Activated T-helper 1 cell treated with Interleukin-2 at 50 U/mL for 16 hours (primary cell): Measurements from ENCODE around the gene SCGB3A2.

ENCODE experiments used
- DNase-seq: peaks from one replicate; pipeline ENCODE4 v3.0.0-alpha.2; 2020; ENCODE audit warnings: low read depth

Gene SCGB3A2

DNA sequence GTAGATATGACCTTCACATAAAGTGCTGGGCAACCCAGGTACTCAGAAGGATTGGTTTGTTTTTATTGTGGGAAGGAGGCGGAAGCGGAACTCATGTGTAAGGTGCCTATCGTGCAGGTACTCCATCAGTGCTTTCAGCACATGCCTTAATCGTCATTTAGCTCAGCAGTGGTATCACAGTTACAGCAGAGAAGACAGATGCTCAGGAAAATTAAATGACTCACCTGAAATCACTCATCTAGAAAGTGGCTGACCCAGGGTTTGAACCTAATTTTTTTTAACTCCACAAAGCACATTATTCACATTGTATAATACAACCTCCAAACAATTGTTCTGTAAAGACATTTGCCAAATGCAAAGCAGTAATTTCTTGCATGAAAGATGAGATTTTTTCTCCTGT is 25.6 kb downstream of the SCGB3A2 start:
- no peak for DNase-seq

DNA sequence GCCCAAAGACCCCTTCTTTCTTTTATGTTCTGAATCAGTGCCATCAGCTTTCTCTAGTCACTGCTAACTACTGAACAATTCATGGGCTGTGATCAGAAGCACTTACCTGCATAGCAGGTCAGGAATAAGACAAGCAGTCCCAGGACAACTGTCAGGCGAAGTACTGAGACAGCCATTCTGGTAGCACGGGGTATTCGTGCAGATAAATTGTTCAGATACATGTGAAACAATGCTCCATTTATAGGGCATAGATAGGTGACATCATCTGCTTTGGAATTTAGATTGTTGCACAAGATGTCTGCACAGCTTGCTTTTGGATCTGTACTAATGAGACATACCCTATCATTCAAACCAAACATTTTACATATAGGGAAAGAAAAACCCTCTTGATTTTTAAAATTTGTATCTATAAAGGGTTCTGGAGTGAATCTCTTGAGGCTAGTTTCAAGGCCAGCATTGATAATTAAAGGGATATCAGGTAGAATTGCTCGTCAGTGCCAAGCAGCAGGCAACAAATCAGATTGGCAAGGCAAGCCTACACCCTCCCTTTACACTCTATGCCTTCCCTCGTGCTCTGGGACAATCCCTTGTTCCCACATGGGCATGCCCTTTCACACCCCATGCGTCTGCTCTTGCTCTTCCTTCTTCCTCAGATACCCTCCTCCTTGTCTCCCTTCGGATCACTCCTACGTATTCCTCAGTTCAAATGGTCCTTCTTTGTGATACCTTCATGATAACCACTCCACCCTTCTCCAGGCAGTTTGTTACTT is 28.0 kb downstream of the SCGB3A2 start, which contains the start of gene C5orf46:
C5orf46 (minus strand) TSS at position 213 of the 770 bp plus-strand sequence; CDS start at position 176, 37 bp downstream.
- DNase-seq, result no peak

DNA sequence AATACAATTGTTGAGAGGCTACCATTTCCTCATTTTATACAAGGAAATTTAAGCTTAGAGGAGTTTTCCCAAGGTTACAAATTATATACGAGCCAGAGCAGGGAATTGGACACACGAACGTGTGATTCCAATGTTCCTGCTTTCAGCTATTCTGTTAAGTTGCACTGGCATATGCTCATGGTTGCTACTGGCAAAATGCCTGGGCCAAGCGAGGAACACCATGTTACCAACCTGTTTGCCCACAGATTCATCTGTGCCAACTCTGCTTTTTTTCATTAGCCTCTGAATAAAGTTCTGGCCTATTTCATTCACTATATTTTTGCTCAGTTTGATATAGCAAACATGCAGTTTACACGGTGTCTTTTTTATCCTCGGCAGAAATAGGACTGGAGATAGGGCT is 32.9 kb downstream of the SCGB3A2 start:
- no peak for DNase-seq

DNA sequence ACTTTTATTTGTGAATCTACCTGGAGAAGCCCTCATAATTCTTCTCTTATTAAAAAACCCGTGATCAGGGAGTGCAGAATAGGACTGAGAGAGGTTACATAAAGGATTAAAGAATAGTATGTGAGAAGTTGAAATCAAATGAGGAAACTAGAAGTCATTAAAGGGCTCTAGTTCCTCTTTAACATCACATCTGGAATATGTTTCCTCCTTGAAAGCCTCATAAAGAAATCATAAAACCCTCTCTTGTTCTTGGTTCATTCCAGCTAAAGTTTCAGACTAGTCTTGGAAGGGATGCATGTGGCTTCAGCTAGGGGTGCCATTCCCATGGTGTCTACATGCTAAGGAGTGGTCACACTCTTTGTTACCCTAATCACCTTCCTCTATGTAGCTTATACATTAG is 33.5 kb downstream of the SCGB3A2 start:
- no peak for DNase-seq

DNA sequence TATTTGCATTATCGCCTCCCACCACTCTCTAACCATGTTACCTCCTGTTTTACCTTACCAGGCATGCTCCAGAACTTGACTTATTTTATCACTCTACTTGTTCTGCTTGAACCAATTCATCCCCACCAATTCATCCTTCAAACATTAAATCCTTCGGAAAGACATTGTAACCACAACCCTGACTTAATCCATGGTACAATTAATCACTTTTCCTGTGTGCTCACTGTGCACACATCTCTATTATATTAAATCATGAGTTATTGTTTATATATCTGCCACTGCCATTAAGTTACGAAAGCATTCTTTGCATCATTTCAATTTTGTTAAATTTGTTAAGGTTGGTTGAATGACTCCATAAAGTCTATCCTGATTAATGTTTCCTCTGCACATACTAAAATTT is 35.3 kb downstream of the SCGB3A2 start:
- DNase-seq, result no peak

DNA sequence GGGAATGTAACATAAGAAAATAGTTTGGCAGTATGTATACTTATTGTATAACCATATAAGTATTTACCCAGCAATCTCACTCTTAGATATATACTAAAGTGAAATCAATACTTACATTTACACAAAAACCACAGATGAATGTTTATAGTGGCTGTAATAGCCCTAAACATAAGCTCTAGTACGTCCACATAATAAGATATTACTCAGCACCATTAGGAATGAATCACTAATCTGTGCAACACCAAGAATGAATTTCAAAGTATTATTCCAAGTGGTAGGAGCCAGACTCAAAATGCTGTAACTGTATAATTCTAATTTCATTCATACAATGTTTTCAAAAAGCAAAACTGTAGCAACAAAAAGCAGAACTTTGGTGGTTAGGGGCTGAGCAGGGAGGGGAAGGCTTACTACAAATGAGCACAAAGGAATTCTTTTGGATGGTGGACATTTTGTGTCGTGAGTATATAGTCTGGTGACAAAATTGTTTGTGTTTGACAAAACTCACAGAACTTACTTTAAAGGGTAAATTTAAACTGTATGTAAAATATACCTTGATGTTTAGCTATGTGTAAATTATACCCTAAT is 39.7 kb downstream of the SCGB3A2 start:
- DNase-seq, result no peak

DNA sequence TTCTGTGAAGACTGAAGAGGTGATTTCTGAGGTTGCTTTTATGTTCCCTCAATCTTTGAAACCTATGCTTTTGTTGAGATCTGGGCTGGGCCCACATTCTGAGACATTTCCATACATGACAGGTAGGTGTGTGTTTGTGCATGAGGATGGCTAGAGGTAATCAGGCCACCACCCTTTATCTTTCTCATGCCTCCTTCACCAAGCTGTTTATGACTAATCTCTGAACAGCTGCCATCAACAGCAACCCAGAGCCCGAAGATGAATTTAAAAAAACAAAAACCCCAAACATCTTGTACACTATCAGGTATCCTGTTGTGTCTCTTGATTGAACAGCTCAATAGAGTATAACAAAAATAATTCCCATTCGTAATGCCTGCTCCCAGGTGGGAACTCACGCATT is 40.4 kb downstream of the SCGB3A2 start:
- DNase-seq, result no peak

DNA sequence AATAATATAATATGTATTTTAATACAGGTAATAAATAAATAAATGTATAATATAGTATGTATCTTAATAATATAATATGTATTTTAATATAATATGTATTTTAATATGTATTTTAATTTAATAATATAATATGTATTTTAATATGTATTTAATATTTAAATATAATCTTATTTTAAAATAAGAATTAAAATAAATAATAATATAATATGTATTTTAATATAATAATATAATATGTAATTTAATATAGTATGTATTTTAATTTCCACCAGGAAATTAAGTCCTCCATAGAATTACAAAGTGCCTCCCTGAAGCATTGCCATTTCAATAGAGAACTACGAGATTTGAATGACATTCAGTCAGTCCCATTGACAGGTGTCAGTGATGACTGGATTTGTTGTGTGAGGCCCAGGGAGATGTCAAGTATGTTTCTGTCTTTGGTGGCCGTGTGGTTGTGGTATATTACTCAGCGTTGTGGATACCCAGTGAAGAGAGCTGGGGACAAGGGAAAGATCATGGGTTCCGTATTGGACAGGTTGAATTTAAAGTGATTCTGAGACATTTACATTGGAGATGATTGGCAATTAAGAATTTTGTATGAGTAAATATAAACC is 42.0 kb downstream of the SCGB3A2 start:
- DNase-seq, result no peak

DNA sequence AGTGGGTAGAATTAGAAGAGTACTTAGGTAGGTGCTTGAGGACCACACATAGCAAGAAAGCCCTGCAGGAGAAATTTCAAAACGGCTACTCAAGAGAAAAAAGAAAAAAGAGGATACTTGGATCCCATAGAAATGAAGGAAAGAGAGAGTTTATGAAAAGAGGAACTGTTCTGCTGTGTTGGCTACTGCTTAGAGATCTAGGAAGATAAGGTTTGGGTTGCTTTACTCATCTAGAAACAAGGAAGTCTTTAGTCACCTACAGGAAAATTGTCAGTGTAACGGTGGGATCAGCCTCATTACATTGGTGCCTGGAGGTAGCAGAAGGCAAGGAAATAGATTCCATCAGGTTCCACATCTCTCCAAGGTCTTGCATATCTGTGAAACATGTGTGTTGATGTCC is 42.6 kb downstream of the SCGB3A2 start:
- DNase-seq, result no peak

DNA sequence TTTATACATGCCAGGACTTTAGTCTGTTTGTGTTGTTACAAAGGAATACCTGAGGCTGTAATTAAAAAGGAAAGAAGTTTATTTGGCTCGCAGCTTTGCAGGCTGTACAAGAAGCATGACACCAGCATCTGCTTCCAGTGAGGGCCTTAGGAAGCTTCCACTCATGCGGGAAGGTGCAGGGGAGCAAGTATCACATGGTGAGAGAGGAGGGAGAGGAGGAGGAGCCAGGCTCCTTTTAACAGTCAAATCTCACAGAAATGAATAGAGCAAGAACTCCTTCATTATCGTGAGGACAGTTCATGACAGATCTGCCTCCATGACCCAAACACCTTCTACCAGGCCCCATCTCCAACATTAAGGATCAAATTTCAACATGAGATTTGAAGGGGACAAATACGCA is 46.5 kb downstream of the SCGB3A2 start:
- no peak for DNase-seq

DNA sequence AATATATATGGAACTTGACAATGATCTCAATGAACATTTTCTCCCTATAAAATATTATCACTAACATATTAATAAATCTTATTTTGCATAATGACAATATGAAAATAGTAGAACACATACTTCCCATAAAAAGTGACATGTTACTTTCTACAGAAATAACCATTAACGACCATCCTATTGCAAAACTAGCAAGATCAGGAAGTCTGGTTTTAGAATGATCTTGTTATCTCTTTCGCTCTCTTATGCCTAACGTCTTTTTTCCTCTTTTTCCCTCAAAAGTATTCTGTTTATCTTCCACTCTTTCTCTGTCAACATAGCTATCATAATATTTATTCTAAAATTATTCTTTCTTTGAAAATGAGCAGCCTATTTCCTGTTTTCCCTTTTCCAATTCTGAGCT is 49.4 kb downstream of the SCGB3A2 start:
- DNase-seq, result no peak

DNA sequence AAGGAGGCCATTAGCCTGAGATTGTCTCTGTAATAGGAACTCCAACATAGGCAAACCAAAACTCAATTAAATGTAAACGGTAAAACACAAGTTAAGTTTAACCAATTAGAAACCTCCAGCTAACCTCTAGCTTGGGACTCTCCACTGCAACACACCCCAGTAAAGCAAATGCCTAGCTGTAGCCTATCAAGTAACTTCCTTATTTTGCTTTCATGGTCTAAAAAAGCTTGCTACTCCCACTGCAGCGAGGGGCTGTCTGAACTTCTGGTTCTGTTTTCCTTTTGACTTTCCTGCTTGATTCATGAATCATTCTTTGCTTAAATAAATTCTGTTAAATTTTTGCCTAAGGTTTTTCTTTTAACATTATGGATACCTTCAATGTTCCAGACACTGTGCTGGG is 52.3 kb downstream of the SCGB3A2 start:
- DNase-seq, result no peak
